Measurements from ENCODE around the gene MFAP3L. TPM values are rescaled to one million over a fixed set of nuclear protein-coding genes. Genes with fewer than 3 reads are reported as not detected.

Gene MFAP3L
- polyA plus RNA-seq (2013, experiment 1 of 2): 0.73 TPM
- polyA plus RNA-seq (2013, experiment 2 of 2): 1.2 TPM

- peak within 1 kb of the TSS; percentile 85 to 91 for H3K18ac ChIP-seq (ENCODE audit: low read depth in 1 of 2, low read length in 2 of 2)
- peak within 1 kb of the TSS; percentile 46 for H3K27ac ChIP-seq (ENCODE audit: low read length, poor library complexity, severe bottlenecking)
- peak within 1 kb of the TSS; percentile 69 for H4K8ac ChIP-seq (ENCODE audit: low read length)
- peak within 1 kb of the TSS; percentile 3 for H2BK5ac ChIP-seq (ENCODE audit: low read depth, low read length, poor library complexity, severe bottlenecking)
- H3K27me3 ChIP-seq (ENCODE audit: control insufficient read depth in 1 of 2, insufficient read depth in 1 of 2, low read length in 2 of 2): peaks cover 0 to 4% of the 10 kb centered on the region in 2 experiments
- no peak within 1 kb of the TSS for H2AK5ac ChIP-seq (ENCODE audit: low read length, severe bottlenecking)
- H2BK120ac ChIP-seq (ENCODE audit: low read depth, low read length): peak within 1 kb of the TSS; percentile 69
- H4K91ac ChIP-seq (ENCODE audit: low read length): no peak within 1 kb of the TSS
- H3K9me3 ChIP-seq (ENCODE audit: control insufficient read depth, low read length): no peaks in the 10 kb centered on the region
- H3K9ac ChIP-seq (ENCODE audit: low read length): peak within 1 kb of the TSS; percentile 90
- H3K23ac ChIP-seq (ENCODE audit: low read length in 2 of 2): peak within 1 kb of the TSS in 1 of 2 experiments; percentile 29
- H2BK12ac ChIP-seq (ENCODE audit: low read length in 2 of 2): peak within 1 kb of the TSS; percentile 38 to 67
- WGBS: under 1% methylated on average over 51 of the region's 86 CpGs
- peak within 1 kb of the TSS; percentile 87 for H2AFZ ChIP-seq (ENCODE audit: low read depth, low read length)
- no peaks in the 10 kb centered on the region for H3K36me3 ChIP-seq (ENCODE audit: control insufficient read depth in 1 of 2, insufficient read depth in 2 of 2, low read depth in 1 of 2, low read length in 2 of 2)
- H3K4me2 ChIP-seq (ENCODE audit: low read length, poor library complexity, severe bottlenecking): peak within 1 kb of the TSS; percentile 96
- H3K79me1 ChIP-seq (replicated peaks; ENCODE audit: low read length, poor library complexity, severe bottlenecking): peaks cover 2% of the 10 kb centered on the region
- DNase-seq: peak; percentile 86
- peak within 1 kb of the TSS; percentile 76 to 91 for H3K4me3 ChIP-seq (ENCODE audit: insufficient read depth in 1 of 2, low read depth in 1 of 2, low read length in 2 of 2)
- H3K4ac ChIP-seq (ENCODE audit: low read depth in 1 of 2, low read length in 2 of 2): peak within 1 kb of the TSS in 1 of 2 experiments; percentile 5
- peaks cover 11% of the 10 kb centered on the region for H3K4me1 ChIP-seq (ENCODE audit: control insufficient read depth, insufficient read depth, low read depth, low read length)
- H3K14ac ChIP-seq (ENCODE audit: low read length in 2 of 2): peak within 1 kb of the TSS; percentile 35 to 65
- peak within 1 kb of the TSS; percentile 99 for H2BK15ac ChIP-seq (ENCODE audit: low read depth, poor library complexity, severe bottlenecking)
Measured at GRCh38 chr4:170026253-170027021, at the start of gene MFAP3L. Gene MFAP3L (minus strand): TSS chr4:170026395. CDS start chr4:170005877, 20,518 bp downstream.

GRCh38 chr4:170071196-170071595 is 45.0 kb upstream of the MFAP3L start:
- Histone ChIP-seq H2BK120ac (ENCODE audit: low read depth, low read length) (no peak overlapping the region), H3K27ac (ENCODE audit: low read length, poor library complexity, severe bottlenecking) (no peak overlapping the region), H3K9ac (ENCODE audit: low read length) (no peak overlapping the region), H4K8ac (ENCODE audit: low read length) (no peak overlapping the region), H3K4me1 (ENCODE audit: control insufficient read depth, insufficient read depth, low read depth, low read length) (no peaks in the 10 kb centered on the region), H2BK12ac (ENCODE audit: low read length in 2 of 2) (no peak overlapping the region), H3K18ac (ENCODE audit: low read depth in 1 of 2, low read length in 2 of 2) (no peak overlapping the region), H3K23ac (ENCODE audit: low read length in 2 of 2) (no peak overlapping the region), H3K27me3 (ENCODE audit: control insufficient read depth in 1 of 2, insufficient read depth in 1 of 2, low read length in 2 of 2) (no peaks in the 10 kb centered on the region), H2AK5ac (ENCODE audit: low read length, severe bottlenecking) (no peak overlapping the region), H3K4me3 (ENCODE audit: insufficient read depth in 1 of 2, low read depth in 1 of 2, low read length in 2 of 2) (no peak overlapping the region), H4K91ac (ENCODE audit: low read length) (no peak overlapping the region), H3K79me1 (replicated peaks; ENCODE audit: low read length, poor library complexity, severe bottlenecking) (no peaks in the 10 kb centered on the region), H2BK15ac (ENCODE audit: low read depth, poor library complexity, severe bottlenecking) (no peak overlapping the region), H3K4ac (ENCODE audit: low read depth in 1 of 2, low read length in 2 of 2) (no peak overlapping the region), H3K9me3 (ENCODE audit: control insufficient read depth, low read length) (no peaks in the 10 kb centered on the region), H2AFZ (ENCODE audit: low read depth, low read length) (no peak overlapping the region), H3K14ac (ENCODE audit: low read length in 2 of 2) (no peak overlapping the region), H3K4me2 (ENCODE audit: low read length, poor library complexity, severe bottlenecking) (no peak overlapping the region), H3K36me3 (ENCODE audit: control insufficient read depth in 1 of 2, insufficient read depth in 2 of 2, low read depth in 1 of 2, low read length in 2 of 2) (peaks cover 17 to 72% of the 10 kb centered on the region in 2 experiments), H2BK5ac (ENCODE audit: low read depth, low read length, poor library complexity, severe bottlenecking) (no peak overlapping the region)
- DNase-seq: no peak
- 95% methylated on average over 6 of the region's 6 CpGs for WGBS

GRCh38 chr4:170068438-170069128 is 42.4 kb upstream of the MFAP3L start:
- no peak overlapping the region for H3K4ac ChIP-seq (ENCODE audit: low read depth in 1 of 2, low read length in 2 of 2)
- H4K8ac ChIP-seq (ENCODE audit: low read length): no peak overlapping the region

GRCh38 chr4:170059421-170059820 is 33.2 kb upstream of the MFAP3L start:
- H2BK15ac ChIP-seq (ENCODE audit: low read depth, poor library complexity, severe bottlenecking): no peak overlapping the region
- 100% methylated on average over 2 of the region's 4 CpGs for WGBS
- no peak for DNase-seq
- no peaks in the 10 kb centered on the region for H3K27me3 ChIP-seq (ENCODE audit: control insufficient read depth in 1 of 2, insufficient read depth in 1 of 2, low read length in 2 of 2)
- H2AFZ ChIP-seq (ENCODE audit: low read depth, low read length): no peak overlapping the region
- H3K4me1 ChIP-seq (ENCODE audit: control insufficient read depth, insufficient read depth, low read depth, low read length): no peaks in the 10 kb centered on the region
- H3K79me1 ChIP-seq (replicated peaks; ENCODE audit: low read length, poor library complexity, severe bottlenecking): no peaks in the 10 kb centered on the region
- H3K4me3 ChIP-seq (ENCODE audit: insufficient read depth in 1 of 2, low read depth in 1 of 2, low read length in 2 of 2): no peak overlapping the region
- H3K27ac ChIP-seq (ENCODE audit: low read length, poor library complexity, severe bottlenecking): no peak overlapping the region
- H3K4me2 ChIP-seq (ENCODE audit: low read length, poor library complexity, severe bottlenecking): no peak overlapping the region
- H4K91ac ChIP-seq (ENCODE audit: low read length): no peak overlapping the region
- H3K9me3 ChIP-seq (ENCODE audit: control insufficient read depth, low read length): no peaks in the 10 kb centered on the region
- H3K36me3 ChIP-seq (ENCODE audit: control insufficient read depth in 1 of 2, insufficient read depth in 2 of 2, low read depth in 1 of 2, low read length in 2 of 2): peaks cover 3 to 55% of the 10 kb centered on the region in 2 experiments
- no peak overlapping the region for H2BK5ac ChIP-seq (ENCODE audit: low read depth, low read length, poor library complexity, severe bottlenecking)
- no peak overlapping the region for H2BK12ac ChIP-seq (ENCODE audit: low read length in 2 of 2)
- H4K8ac ChIP-seq (ENCODE audit: low read length): no peak overlapping the region
- H3K9ac ChIP-seq (ENCODE audit: low read length): no peak overlapping the region
- no peak overlapping the region for H2AK5ac ChIP-seq (ENCODE audit: low read length, severe bottlenecking)
- no peak overlapping the region for H3K4ac ChIP-seq (ENCODE audit: low read depth in 1 of 2, low read length in 2 of 2)
- no peak overlapping the region for H2BK120ac ChIP-seq (ENCODE audit: low read depth, low read length)
- no peak overlapping the region for H3K14ac ChIP-seq (ENCODE audit: low read length in 2 of 2)
- H3K18ac ChIP-seq (ENCODE audit: low read depth in 1 of 2, low read length in 2 of 2): no peak overlapping the region
- H3K23ac ChIP-seq (ENCODE audit: low read length in 2 of 2): no peak overlapping the region

More at GRCh38 chr4:170068438-170069128, 42.4 kb upstream of the MFAP3L start:
- H2BK12ac ChIP-seq (ENCODE audit: low read length in 2 of 2): no peak overlapping the region
- no peak overlapping the region for H3K27ac ChIP-seq (ENCODE audit: low read length, poor library complexity, severe bottlenecking)
- WGBS: 100% methylated on average over 4 of the region's 8 CpGs
- H3K18ac ChIP-seq (ENCODE audit: low read depth in 1 of 2, low read length in 2 of 2): no peak overlapping the region
- H2BK15ac ChIP-seq (ENCODE audit: low read depth, poor library complexity, severe bottlenecking): no peak overlapping the region
- H3K4me2 ChIP-seq (ENCODE audit: low read length, poor library complexity, severe bottlenecking): no peak overlapping the region
- no peak overlapping the region for H2AFZ ChIP-seq (ENCODE audit: low read depth, low read length)
- H3K27me3 ChIP-seq (ENCODE audit: control insufficient read depth in 1 of 2, insufficient read depth in 1 of 2, low read length in 2 of 2): no peaks in the 10 kb centered on the region
- H3K9me3 ChIP-seq (ENCODE audit: control insufficient read depth, low read length): no peaks in the 10 kb centered on the region
- peaks cover 14 to 61% of the 10 kb centered on the region in 2 experiments for H3K36me3 ChIP-seq (ENCODE audit: control insufficient read depth in 1 of 2, insufficient read depth in 2 of 2, low read depth in 1 of 2, low read length in 2 of 2)
- H3K14ac ChIP-seq (ENCODE audit: low read length in 2 of 2): no peak overlapping the region
- H3K9ac ChIP-seq (ENCODE audit: low read length): no peak overlapping the region
- no peaks in the 10 kb centered on the region for H3K79me1 ChIP-seq (replicated peaks; ENCODE audit: low read length, poor library complexity, severe bottlenecking)
- H3K23ac ChIP-seq (ENCODE audit: low read length in 2 of 2): no peak overlapping the region
- H2BK5ac ChIP-seq (ENCODE audit: low read depth, low read length, poor library complexity, severe bottlenecking): no peak overlapping the region
- no peak overlapping the region for H4K91ac ChIP-seq (ENCODE audit: low read length)
- H3K4me3 ChIP-seq (ENCODE audit: insufficient read depth in 1 of 2, low read depth in 1 of 2, low read length in 2 of 2): no peak overlapping the region
- H3K4me1 ChIP-seq (ENCODE audit: control insufficient read depth, insufficient read depth, low read depth, low read length): no peaks in the 10 kb centered on the region
- H2AK5ac ChIP-seq (ENCODE audit: low read length, severe bottlenecking): no peak overlapping the region
- DNase-seq: no peak
- H2BK120ac ChIP-seq (ENCODE audit: low read depth, low read length): no peak overlapping the region
